GM18873 (cell line): ENCODE measurements around the gene SPATA22.
"Not testable (repeated sequence)": the region's sequence is repeated elsewhere in the genome, so short reads cannot be mapped to it uniquely, and the experiment has no call there.

Experiments
- ATAC-seq: cut with Tn5 transposase; IDR thresholded peaks from one replicate; pipeline ENCODE4 v1.9.1; 2021; ENCODE audit warnings: mild to moderate bottlenecking, moderate library complexity, moderate number of reproducible peaks; ENCODE audit not compliant: unreplicated experiment, low FRiP score

SPATA22 gene, protein sequence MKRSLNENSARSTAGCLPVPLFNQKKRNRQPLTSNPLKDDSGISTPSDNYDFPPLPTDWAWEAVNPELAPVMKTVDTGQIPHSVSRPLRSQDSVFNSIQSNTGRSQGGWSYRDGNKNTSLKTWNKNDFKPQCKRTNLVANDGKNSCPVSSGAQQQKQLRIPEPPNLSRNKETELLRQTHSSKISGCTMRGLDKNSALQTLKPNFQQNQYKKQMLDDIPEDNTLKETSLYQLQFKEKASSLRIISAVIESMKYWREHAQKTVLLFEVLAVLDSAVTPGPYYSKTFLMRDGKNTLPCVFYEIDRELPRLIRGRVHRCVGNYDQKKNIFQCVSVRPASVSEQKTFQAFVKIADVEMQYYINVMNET

DNA sequence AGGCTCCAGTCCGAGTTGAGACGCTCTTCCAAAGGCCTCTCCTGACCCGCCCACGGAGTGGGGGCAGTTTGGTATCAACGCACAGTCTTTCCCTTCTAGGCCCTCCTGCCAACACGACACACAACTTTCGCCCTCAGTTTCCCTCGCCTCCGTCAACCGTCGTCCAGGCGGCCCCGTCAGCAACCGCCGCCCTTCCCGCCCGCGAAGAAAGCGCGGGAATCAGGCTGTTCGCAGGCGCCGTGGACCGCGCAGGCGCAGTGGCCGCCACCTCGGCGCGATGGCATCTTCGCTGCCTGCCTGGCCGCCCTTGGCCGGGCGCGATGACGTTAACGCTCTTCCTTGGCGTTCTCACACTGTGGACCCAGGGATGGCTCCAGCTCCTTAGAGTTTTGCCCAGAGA, at the start of gene SPATA22:
TSS of gene SPATA22 (minus strand) at position 221 of the 400 bp plus-strand sequence. CDS start 2,494 bp downstream, outside the sequence.
- ATAC-seq, result no peak

DNA sequence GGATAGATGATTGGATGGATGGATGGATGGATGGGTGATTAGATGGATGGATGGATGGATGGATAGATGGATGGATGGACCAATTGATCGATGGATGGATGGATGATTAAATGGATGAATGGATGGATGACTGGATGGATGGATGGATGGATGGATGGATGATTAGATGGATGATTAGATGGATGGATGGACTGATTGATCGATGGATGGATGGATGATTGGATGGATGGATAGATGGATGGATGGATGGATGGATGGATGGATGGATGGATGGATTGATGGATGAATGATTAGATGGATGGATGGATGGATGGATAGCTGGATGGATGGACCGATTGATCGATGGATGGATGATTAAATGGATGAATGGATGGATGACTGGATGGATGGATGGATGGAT, 47.9 kb upstream of the SPATA22 start:
- ATAC-seq, result not testable (repeated sequence)

GRCh38 chr17:3514873-3515272, 43.3 kb upstream of the SPATA22 start:
- no peak for ATAC-seq

- not testable (repeated sequence) for ATAC-seq
Measured at GRCh38 chr17:3514167-3514566, 42.5 kb upstream of the SPATA22 start.

- no peak for ATAC-seq
Measured at GRCh38 chr17:3513305-3514035, 41.9 kb upstream of the SPATA22 start.

DNA sequence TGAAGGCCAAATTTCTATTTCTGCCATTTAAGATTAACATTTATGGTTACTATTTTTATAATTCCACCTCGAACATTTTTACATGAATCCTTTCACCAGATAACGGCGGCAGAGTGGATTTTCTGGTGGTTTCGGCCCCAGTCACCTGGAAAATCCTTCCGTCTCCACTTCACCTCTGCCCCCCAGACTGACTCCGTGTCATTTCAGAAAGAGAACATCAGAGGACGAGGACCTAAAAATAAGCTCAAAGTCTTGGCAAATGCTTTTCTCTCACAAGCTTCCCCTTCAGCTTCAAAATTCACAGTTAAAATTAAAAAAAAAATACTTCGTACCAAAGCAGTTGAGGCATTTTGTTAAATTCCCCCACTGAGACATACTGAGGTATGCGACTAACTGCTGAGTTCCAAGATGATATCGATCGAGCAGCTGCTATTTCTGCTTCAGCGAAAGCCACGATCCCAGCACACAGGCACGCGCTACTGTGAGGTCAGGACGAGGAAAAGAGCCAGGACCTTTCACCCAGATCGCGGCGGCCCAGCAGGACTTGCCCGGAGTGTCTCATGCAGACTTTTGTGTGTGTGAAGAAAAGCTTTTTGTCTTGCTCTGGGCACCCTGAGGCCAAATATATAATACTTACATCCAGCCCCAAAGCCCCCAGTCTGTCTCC, 41.0 kb upstream of the SPATA22 start:
- no peak for ATAC-seq

- ATAC-seq, result no peak
Measured at GRCh38 chr17:3511852-3512504, 40.4 kb upstream of the SPATA22 start.

DNA sequence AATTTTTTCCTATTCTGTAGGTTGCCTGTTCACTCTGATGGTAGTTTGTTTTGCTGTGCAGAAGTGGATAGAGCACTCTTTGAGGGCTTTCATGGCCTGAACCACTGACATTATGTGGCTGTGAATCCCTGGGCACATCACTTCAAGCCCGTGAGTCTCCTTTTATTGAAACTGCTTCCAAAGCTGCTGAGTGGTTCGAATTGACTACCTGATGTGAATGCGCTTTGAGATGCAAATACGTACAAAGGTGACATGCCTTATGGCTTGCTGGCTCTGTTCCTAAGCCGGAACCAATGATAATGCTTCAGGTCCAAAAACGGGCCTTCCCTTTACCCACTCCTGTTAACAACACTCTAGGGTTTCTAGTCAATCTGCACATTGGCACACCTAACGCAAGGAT, 38.5 kb upstream of the SPATA22 start:
- ATAC-seq, result no peak

GRCh38 chr17:3507869-3508268, 36.2 kb upstream of the SPATA22 start:
- no peak for ATAC-seq

GRCh38 chr17:3507071-3507470, 35.5 kb upstream of the SPATA22 start:
- ATAC-seq, result no peak

DNA sequence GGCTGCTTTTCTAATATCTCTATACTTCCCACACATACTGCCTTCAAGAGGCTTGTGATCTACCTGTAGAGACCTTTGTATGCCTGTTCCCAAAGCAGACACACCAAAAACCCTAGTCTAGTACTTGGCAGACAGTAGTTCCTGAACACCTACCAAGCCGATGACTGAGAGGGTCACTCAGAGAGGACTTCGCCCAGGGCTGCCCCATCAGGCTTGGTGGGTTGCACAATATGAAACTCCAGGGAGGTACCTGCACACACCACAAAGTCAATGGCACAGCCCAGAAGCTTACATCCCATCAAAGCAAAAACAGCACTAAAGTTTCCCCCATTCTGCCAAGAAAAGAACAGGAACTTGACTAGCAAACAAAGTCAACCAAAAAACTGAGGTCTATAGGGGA, 34.4 kb upstream of the SPATA22 start:
- no peak for ATAC-seq

GRCh38 chr17:3505008-3505407, 33.4 kb upstream of the SPATA22 start:
- no peak for ATAC-seq

GRCh38 chr17:3503285-3503684, 31.7 kb upstream of the SPATA22 start:
- no peak for ATAC-seq

GRCh38 chr17:3502466-3502865, 30.8 kb upstream of the SPATA22 start:
- no peak for ATAC-seq

DNA sequence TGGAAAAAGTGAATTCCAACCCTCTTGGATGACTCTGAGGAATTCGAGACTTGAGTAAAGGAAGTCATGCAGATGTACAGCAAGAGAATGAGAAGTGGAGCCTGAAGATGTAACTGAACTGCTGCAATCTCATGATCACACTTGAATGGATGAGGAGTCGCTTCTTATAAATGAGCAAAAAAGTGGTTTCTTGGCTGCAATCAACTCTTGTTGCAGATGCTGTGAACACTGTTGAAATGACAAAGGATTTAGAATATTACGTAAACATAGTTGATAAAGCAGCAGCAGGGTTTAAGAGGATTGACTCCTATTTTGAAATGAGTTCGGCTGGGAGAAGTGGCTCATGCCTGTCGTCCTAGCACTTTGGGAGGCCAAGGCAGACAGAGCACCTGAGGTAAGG, 29.7 kb upstream of the SPATA22 start:
- ATAC-seq, result no peak

DNA sequence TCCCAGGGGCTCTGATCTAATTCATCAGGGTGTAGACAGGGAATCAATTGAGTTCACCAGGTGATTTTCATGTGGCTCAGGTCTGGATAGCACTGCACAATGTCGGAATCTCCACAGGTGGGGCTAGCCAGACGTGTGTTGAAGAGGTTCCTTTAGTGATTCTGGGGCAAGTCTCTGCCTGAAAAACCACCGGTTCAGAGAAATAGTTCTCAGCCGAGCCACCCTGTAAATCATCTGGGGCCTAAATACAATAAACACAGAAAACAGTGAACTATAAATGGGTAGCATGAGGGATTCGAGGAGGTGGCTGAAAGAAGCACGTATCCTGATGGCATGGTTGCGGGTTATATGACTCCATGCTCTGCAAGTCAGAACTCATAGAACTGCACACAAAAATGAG, 25.5 kb upstream of the SPATA22 start:
- ATAC-seq, result no peak

- ATAC-seq, result no peak
Measured at GRCh38 chr17:3485481-3486068, 14.0 kb upstream of the SPATA22 start.

DNA sequence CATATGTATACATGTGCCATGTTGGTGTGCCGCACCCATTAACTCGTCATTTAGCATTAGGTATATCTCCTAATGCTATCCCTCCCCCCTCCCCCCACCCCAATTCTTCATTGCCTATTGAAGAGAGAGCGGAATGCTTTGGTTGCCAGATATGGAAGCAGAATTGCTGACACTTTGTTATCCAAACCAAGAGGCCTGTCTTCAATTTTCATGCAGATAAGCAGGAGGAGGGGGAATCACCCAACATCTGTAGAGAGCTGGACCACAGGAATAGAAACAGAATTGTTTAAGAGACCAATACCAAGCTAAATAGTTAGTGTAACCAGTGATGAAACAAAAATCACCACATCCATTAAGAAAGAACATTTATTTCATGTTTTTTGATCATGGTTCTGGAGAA, 11.2 kb upstream of the SPATA22 start:
- no peak for ATAC-seq

DNA sequence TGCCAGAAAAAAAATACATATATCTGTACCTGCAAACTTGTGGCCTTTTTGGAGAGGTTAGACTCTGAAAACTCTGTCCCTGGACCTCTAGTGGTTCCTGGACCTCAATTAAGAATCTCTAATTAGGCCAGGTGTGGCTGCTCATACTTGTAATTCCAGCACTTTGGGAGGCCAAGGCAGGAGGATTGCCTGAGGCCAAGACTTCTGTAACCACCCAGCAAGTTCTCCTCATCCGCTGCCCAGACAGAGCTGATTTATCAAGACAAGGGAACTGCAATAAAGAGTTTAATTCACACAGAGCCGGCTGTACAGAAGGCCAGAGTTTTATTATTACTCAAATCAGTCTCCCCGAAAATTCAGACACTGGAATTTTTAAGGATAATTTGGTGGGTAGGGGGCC, 8.4 kb upstream of the SPATA22 start:
- no peak for ATAC-seq

GRCh38 chr17:3475812-3476610, 4.4 kb upstream of the SPATA22 start, which contains the start of gene ASPA:
Gene ASPA (plus strand): TSS chr17:3475997. CDS start chr17:3476160, 163 bp downstream.
- ATAC-seq, result no peak
